Neural progenitor cell (in vitro differentiated cells): ENCODE data around the gene BABAM1. TPM values are rescaled to one million over a fixed set of nuclear protein-coding genes. Genes with fewer than 3 reads are reported as not detected.

Source experiments
- DNase-seq: peaks from one replicate; pipeline ENCODE4 v3.0.0-alpha.2; 2016; ENCODE audit warnings: low spot score
- H2AFZ ChIP-seq: fragments of 200-600 bp; sonication (generic); replicated peaks from 2 replicates; pipeline ENCODE4 v1.6.1; 2016; ENCODE audit warnings: antibody characterized with exemption
- H3F3A ChIP-seq: fragments of 200-600 bp; sonication (generic); 2 replicates; pipeline ENCODE4 v1.6.1; 2016; ENCODE audit warnings: antibody characterized with exemption, low read depth
- H3K27ac ChIP-seq: fragments of 200-600 bp; sonication (generic); 2 replicates; pipeline ENCODE4 v1.5.1; 2016; ENCODE audit warnings: mild to moderate bottlenecking
- H3K27me3 ChIP-seq: fragments of 200-600 bp; sonication (generic); 2 replicates; pipeline ENCODE4 v1.6.1; 2016; ENCODE audit warnings: mild to moderate bottlenecking, moderate library complexity
- H3K36me3 ChIP-seq: fragments of 200-600 bp; sonication (generic); 2 replicates; pipeline ENCODE4 v1.5.1; 2016
- H3K4me1 ChIP-seq: fragments of 200-600 bp; sonication (generic); 2 replicates; pipeline ENCODE4 v1.6.1; 2016; ENCODE audit warnings: mixed run types
- H3K4me2 ChIP-seq: fragments of 200-600 bp; sonication (generic); 2 replicates; pipeline ENCODE4 v1.6.1; 2016
- H3K4me3 ChIP-seq: fragments of 200-600 bp; sonication (generic); 2 replicates; pipeline ENCODE4 v1.5.1; 2016
- H3K79me2 ChIP-seq: fragments of 200-600 bp; sonication (generic); 2 replicates; pipeline ENCODE4 v1.6.1; 2016; ENCODE audit warnings: low read depth
- H3K9ac ChIP-seq: fragments of 200-600 bp; sonication (generic); 2 replicates; pipeline ENCODE4 v1.6.1; 2016
- H3K9me3 ChIP-seq: fragments of 200-600 bp; sonication (generic); 2 replicates; pipeline ENCODE4 v1.5.1; 2016; ENCODE audit warnings: low read depth
- H4K20me1 ChIP-seq: fragments of 200-600 bp; sonication (generic); 2 replicates; pipeline ENCODE4 v1.6.1; 2016; ENCODE audit warnings: low read depth
- H3K27ac Mint-ChIP-seq: 3 replicates; pipeline ENCODE4 v1.8.0; 2021; ENCODE audit warnings: mixed read lengths
- H3K27me3 Mint-ChIP-seq: 2 replicates; pipeline ENCODE4 v1.8.0; 2022; ENCODE audit warnings: low read depth, mild to moderate bottlenecking, inconsistent platforms, moderate library complexity, mixed read lengths; ENCODE audit not compliant: insufficient read depth
- H3K36me3 Mint-ChIP-seq: 3 replicates; pipeline ENCODE4 v1.8.0; 2021; ENCODE audit warnings: mixed read lengths
- H3K4me1 Mint-ChIP-seq: 3 replicates; pipeline ENCODE4 v1.8.0; 2021; ENCODE audit warnings: mixed read lengths
- H3K4me3 Mint-ChIP-seq: 3 replicates; pipeline ENCODE4 v1.8.0; 2021; ENCODE audit warnings: mild to moderate bottlenecking, moderate library complexity, mixed read lengths
- H3K9me3 Mint-ChIP-seq: 3 replicates; pipeline ENCODE4 v1.8.0; 2020; ENCODE audit warnings: mixed read lengths
- CTCF ChIP-seq: fragments of 200-600 bp; sonication (generic); IDR thresholded peaks from 2 replicates; pipeline ENCODE4 v1.5.1; 2017; ENCODE audit warnings: antibody characterized with exemption, mild to moderate bottlenecking
- EZH2 ChIP-seq: fragments of 200-600 bp; sonication (generic); IDR thresholded peaks from 2 replicates; pipeline ENCODE4 v1.6.1; 2017; ENCODE audit warnings: antibody characterized with exemption, mild to moderate bottlenecking, moderate library complexity
- EZH2phosphoT487 ChIP-seq: fragments of 200-600 bp; sonication (generic); IDR thresholded peaks from 2 replicates; pipeline ENCODE4 v1.6.1; 2017; ENCODE audit warnings: antibody characterized with exemption
- total RNA-seq: library from RNA; depleted of rRNA; stranded (reverse); fragments of >200 nt; gene quantifications from 2 replicates; pipeline ENCODE4 v1.2.3, GENCODE V29; 2015; ENCODE audit warnings: low replicate concordance

Gene BABAM1
- total RNA-seq, 1 donor from 2014 or later = 89.8 TPM

DNA sequence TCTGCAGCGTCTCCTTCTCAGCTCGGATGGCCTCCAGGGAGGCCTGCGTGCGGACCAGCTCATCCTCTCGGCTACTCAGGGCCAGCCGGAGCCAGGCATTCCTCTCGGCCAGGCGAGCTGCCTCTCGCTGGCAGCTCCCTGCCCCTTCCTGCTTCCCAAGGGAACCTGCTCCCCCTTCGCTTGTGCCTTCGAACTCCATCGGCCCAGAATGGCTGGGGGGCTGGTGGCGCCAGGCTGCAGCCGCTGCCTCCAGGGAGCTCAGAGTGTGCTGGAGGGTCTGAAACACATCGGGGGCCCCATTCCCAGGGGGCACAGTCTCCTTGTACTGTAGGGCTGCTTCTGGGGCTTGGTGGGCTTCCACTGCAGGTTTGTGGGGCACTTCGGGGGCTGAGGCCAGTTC is 4.7 kb upstream of the BABAM1 start:
- H3K36me3 Mint-ChIP-seq = no peaks in the 10 kb centered on the region
- H3K9me3 Mint-ChIP-seq = no peaks in the 10 kb centered on the region
- no peak overlapping the region for H3K4me3 ChIP-seq
- TF ChIP-seq EZH2phosphoT487 = no peak
- no peak for TF ChIP-seq EZH2
- TF ChIP-seq CTCF = no peak
- peaks cover 10% of the 10 kb centered on the region for H3K27me3 Mint-ChIP-seq
- no peaks in the 10 kb centered on the region for H3K9me3 ChIP-seq
- H4K20me1 ChIP-seq = no peaks in the 10 kb centered on the region
- H3K36me3 ChIP-seq = no peaks in the 10 kb centered on the region
- no peaks in the 10 kb centered on the region for H3K4me1 ChIP-seq
- peaks cover 2% of the 10 kb centered on the region for H3K79me2 ChIP-seq
- H3F3A ChIP-seq = peaks cover 20% of the 10 kb centered on the region
- H3K27me3 ChIP-seq = no peaks in the 10 kb centered on the region
- peak overlapping the region; percentile 33 for H3K4me3 Mint-ChIP-seq
- H3K27ac ChIP-seq = no peak overlapping the region
- no peak overlapping the region for H3K9ac ChIP-seq
- H3K27ac Mint-ChIP-seq = peak overlapping the region; percentile 82
- H3K4me1 Mint-ChIP-seq = peaks cover 23% of the 10 kb centered on the region
- H2AFZ ChIP-seq = no peak overlapping the region
- H3K4me2 ChIP-seq = no peak overlapping the region
- no peak for DNase-seq

DNA sequence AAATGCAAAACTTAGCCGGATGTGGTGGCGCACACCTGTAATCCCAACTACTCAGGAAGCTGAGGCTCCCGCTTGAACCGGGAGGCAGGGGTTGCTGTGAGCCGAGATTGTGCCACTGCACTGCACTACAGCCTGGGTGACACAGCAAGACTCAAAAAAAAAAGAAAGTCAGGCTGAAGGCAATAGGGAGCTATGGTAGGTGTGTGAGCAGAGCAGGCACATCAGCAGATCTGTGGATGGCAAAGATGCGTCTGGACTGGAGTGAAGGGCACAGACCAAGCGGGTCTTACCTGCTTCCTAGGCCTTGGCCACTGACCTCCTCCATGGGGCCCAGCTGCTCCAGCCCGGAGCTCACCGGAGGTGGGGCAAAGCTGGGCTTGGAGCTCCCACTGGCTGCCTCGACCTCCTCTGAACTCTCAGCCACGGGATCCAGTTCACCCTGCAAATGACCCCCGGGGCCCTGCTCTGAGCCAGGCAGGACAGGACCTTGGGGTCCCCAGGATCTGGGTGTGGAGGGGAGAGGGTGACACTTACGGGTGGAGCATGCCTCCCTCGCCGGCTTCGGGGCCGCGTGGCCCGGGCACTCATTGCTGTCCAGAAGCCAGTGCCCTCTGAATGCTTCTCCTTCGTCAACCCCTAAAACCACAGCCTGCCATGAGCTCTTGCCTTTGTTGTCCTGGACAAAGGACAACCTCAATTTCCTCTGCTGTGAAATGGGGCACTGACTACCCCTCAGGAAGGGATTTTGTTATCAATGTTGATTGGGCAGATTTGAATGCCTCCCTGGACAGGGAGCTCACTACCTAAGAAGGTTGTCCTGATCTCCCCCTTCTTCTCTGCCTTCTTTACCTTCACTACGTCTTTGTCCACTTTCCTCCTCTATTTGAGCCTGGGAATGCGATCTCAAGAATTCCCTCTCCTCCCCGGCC is 3.3 kb upstream of the BABAM1 start:
- H3K36me3 Mint-ChIP-seq = no peaks in the 10 kb centered on the region

DNA sequence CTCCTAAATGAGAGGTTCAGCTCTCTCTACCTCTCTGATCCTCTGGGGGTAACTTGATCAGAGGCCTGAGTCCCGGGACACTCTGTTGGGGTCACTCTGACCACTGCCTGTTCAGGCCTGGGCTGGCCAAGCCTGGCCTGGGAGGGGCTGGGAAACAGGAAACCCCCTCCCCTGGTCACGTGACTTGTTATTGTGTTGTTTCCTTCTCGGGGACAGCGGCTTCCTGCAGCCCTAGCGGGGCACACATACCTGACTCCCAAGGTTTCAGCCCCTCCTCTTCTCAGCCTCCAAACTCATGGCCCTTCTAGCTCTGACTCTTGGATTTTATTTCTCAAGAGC is 2.6 kb upstream of the BABAM1 start, which contains the start of gene USHBP1:
TSS of gene USHBP1 (minus strand) at position 105 of the 339 bp plus-strand sequence. CDS start 446 bp downstream, outside the sequence.
- DNase-seq = no peak
- H3K36me3 ChIP-seq = no peaks in the 10 kb centered on the region
- TF ChIP-seq CTCF (no peak), EZH2 (no peak), EZH2phosphoT487 (no peak)
- Mint-ChIP-seq H3K4me3 (no peak within 1 kb of the TSS), H3K9me3 (no peaks in the 10 kb centered on the region), H3K27ac (peak within 1 kb of the TSS; percentile 85), H3K4me1 (peaks cover 29% of the 10 kb centered on the region), H3K36me3 (no peaks in the 10 kb centered on the region), H3K27me3 (peaks cover 6% of the 10 kb centered on the region)
- peak within 1 kb of the TSS; percentile 87 for H2AFZ ChIP-seq
- H3F3A ChIP-seq = peaks cover 23% of the 10 kb centered on the region
- H4K20me1 ChIP-seq = no peaks in the 10 kb centered on the region
- H3K4me3 ChIP-seq = no peak within 1 kb of the TSS
- H3K4me1 ChIP-seq = peaks cover 5% of the 10 kb centered on the region
- H3K27me3 ChIP-seq = no peaks in the 10 kb centered on the region
- no peaks in the 10 kb centered on the region for H3K9me3 ChIP-seq
- peaks cover 17% of the 10 kb centered on the region for H3K79me2 ChIP-seq
- no peak within 1 kb of the TSS for H3K4me2 ChIP-seq
- no peak within 1 kb of the TSS for H3K9ac ChIP-seq
- no peak within 1 kb of the TSS for H3K27ac ChIP-seq

More for the DNA sequence above, 3.3 kb upstream of the BABAM1 start:
- no peak overlapping the region for H3K27ac ChIP-seq
- H3K9me3 Mint-ChIP-seq = no peaks in the 10 kb centered on the region
- peak overlapping the region; percentile 87 for H2AFZ ChIP-seq
- H3K27me3 ChIP-seq = no peaks in the 10 kb centered on the region
- peaks cover 10% of the 10 kb centered on the region for H3K27me3 Mint-ChIP-seq
- H3K79me2 ChIP-seq = peaks cover 16% of the 10 kb centered on the region
- no peak overlapping the region for H3K4me3 ChIP-seq
- no peaks in the 10 kb centered on the region for H3K9me3 ChIP-seq
- peaks cover 29% of the 10 kb centered on the region for H3K4me1 Mint-ChIP-seq
- no peak for DNase-seq
- peak overlapping the region; percentile 6 for H3K4me3 Mint-ChIP-seq
- H3K4me2 ChIP-seq = no peak overlapping the region
- H3K4me1 ChIP-seq = peaks cover 5% of the 10 kb centered on the region
- H4K20me1 ChIP-seq = no peaks in the 10 kb centered on the region
- H3K36me3 ChIP-seq = no peaks in the 10 kb centered on the region
- TF ChIP-seq EZH2phosphoT487 = no peak
- no peak for TF ChIP-seq CTCF
- no peak for TF ChIP-seq EZH2
- no peak overlapping the region for H3K9ac ChIP-seq
- peak overlapping the region; percentile 85 for H3K27ac Mint-ChIP-seq
- peaks cover 23% of the 10 kb centered on the region for H3F3A ChIP-seq
